Measurements from ENCODE around the gene FAM114A1. TPM values are rescaled to one million over a fixed set of nuclear protein-coding genes. Genes with fewer than 3 reads are reported as not detected.

FAM114A1 gene
- total RNA-seq (2022; extraction: Qiagen RNA extraction): 20.2 to 37.2 TPM (median 32.4 TPM) in 5 replicates

DNA sequence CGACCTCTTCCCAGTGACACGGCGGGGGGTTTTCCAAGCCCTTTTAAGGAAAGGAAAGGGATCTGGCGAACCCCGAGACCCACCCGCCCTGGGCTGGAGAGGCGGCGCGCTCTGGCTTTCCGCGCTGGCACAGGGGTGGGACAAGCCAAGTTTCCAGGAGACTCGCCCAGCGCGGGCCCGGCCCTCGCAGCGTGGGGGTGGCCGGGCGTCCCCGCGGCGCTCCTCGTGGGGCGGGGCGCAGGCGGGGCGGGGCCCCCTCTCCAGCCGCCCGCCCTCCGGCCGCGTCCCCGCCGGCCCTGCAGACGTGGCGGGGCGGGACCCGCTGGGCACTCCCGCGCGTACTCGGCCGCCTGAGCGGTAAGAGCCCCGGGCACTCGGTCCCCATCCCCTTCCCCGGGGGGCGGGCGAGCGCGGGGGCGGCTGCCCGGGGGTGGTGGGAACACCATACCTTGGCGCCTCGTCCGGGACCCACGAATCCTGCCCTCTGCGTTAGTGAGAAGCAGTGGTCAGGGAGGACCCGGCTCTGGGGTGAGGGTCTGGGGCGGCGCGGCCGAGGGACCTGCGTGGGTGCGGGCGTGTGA lies at the start of gene FAM114A1:
TSS of gene FAM114A1 (plus strand) at position 329 of the 581 bp plus-strand sequence. CDS start 10,273 bp downstream, outside the sequence.

GRCh38 chr4:38856524-38857337 lies 10.9 kb upstream of the FAM114A1 start, which contains the start of gene TLR6:
Gene TLR6 (minus strand): TSS chr4:38856817. CDS start chr4:38829473, 27,344 bp downstream.

Other genes starting within 250 kb of the FAM114A1 start
- gene KLF3, start 203.6 kb upstream of the FAM114A1 start, total RNA-seq (2022; extraction: Qiagen RNA extraction): 11.2 to 13.8 TPM (median 12.6 TPM) in 5 replicates
- 0.05 TPM in 2 of 5 replicates, not detected in the others for gene TLR10, start 84.8 kb upstream of the FAM114A1 start, total RNA-seq (2022; extraction: Qiagen RNA extraction)
- gene TLR1, start 63.0 kb upstream of the FAM114A1 start, total RNA-seq (2022; extraction: Qiagen RNA extraction): 0.13 to 0.30 TPM (median 0.23 TPM) in 5 replicates
- gene TLR6, start 11.0 kb upstream of the FAM114A1 start, total RNA-seq (2022; extraction: Qiagen RNA extraction): 2.3 to 3.0 TPM (median 2.3 TPM) in 5 replicates
- gene TMEM156, start 164.6 kb downstream of the FAM114A1 start, total RNA-seq (2022; extraction: Qiagen RNA extraction): 18.6 to 22.7 TPM (median 20.8 TPM) in 5 replicates
- gene KLHL5, start 194.4 kb downstream of the FAM114A1 start, total RNA-seq (2022; extraction: Qiagen RNA extraction): 43.7 to 61.1 TPM (median 55.1 TPM) in 5 replicates